Retinal pigment epithelial cell (primary cell): ENCODE data around the gene LRRC18.

Experiments used
- DNase-seq: peaks from one replicate; pipeline ENCODE4 v3.0.0-alpha.2; 2010; ENCODE audit warnings: low read depth
- H3K4me3 ChIP-seq: 2 replicates; pipeline ENCODE4 v1.5.1; 2011; ENCODE audit warnings: mild to moderate bottlenecking, low read length, control low read depth, moderate library complexity
- CTCF ChIP-seq: conservative IDR thresholded peaks from 2 replicates; pipeline ENCODE4 v1.5.1; 2011; ENCODE audit warnings: low read depth, low read length, control low read depth, inconsistent platforms

Gene LRRC18

GRCh38 chr10:48974510-48975156 is 35.0 kb upstream of the LRRC18 start:
- no peak for DNase-seq
- H3K4me3 ChIP-seq: no peak overlapping the region
- TF ChIP-seq CTCF: no peak

DNA sequence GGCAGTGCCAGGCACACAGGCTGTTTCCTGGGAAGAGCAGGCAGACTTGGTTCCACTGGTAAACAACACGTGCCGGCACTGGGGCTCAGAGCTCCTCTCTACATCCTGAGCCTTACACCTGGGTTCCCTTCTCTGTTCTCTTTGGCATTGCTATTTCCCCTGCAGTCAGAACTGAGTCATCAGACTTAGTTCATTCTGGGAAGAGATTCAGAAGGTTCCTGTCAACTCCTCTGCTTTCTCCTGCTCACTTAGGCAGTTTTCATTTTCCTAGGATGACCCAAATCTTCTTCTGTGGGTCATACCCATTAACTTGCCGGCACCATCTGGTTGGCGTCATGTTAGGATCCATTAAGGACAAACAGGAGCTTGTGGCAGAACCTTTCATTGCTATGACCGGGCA is 33.4 kb upstream of the LRRC18 start:
- no peak overlapping the region for H3K4me3 ChIP-seq
- no peak for TF ChIP-seq CTCF
- DNase-seq: no peak

GRCh38 chr10:48970654-48971053 is 31.0 kb upstream of the LRRC18 start:
- DNase-seq: no peak
- H3K4me3 ChIP-seq: no peak overlapping the region
- TF ChIP-seq CTCF: no peak

DNA sequence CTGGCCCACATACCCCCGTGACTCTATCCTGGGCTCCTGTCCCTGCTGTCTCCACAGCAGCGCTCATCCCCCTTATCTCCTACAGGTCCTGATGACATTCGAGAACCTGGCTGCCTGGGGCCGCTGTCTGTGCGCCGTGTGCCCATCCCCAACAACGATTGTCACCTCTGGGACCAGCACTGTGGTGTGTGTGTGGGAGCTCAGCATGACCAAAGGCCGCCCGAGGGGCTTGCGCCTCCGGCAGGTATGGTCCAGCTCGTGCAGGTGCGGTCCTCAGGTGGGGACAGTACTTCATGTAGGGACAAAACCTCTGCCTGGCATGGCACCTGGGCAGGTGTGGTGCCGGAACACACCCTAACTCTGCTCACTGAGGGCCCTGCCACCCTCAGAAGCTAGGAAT is 30.4 kb upstream of the LRRC18 start:
- DNase-seq: no peak
- H3K4me3 ChIP-seq: no peak overlapping the region
- no peak for TF ChIP-seq CTCF

DNA sequence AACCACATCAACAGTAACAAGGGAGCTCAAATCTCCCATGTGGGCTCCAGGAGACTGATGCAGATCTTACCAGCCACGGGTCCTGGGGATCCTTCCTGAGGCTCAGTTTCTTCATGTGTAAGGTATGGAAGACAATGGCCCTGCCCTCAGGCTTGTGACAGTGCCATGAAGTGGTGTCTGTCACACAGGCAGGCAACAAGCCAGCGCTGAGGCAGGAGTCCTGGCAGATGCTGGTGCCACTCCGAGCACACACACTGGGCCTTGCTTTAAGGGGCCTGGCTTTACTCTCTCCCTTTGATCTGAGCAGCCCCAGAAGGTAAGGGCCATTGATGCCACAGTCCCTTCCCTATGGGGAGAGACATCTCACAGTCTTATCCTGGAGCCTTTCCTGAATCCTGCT is 28.4 kb upstream of the LRRC18 start:
- no peak for TF ChIP-seq CTCF
- no peak overlapping the region for H3K4me3 ChIP-seq
- no peak for DNase-seq

DNA sequence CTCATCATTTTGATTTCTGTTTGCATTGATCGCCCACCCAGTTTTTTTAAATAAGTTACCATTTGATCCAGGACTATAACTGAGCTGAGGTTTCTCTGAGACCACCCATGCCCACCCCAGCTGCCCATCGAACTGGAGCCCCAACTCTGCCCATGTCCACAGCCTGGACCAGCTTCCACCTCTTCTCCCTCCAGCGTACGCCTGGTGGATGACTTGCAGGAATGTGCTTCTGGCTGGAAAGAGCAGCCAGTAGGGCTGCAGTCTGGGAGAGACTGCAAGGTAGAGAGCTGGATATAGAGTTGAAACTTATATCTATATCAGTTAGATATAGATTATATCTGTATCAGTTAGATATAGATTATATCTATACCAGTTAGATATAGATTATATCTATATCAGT is 25.8 kb upstream of the LRRC18 start:
- TF ChIP-seq CTCF: no peak
- no peak overlapping the region for H3K4me3 ChIP-seq
- DNase-seq: no peak

DNA sequence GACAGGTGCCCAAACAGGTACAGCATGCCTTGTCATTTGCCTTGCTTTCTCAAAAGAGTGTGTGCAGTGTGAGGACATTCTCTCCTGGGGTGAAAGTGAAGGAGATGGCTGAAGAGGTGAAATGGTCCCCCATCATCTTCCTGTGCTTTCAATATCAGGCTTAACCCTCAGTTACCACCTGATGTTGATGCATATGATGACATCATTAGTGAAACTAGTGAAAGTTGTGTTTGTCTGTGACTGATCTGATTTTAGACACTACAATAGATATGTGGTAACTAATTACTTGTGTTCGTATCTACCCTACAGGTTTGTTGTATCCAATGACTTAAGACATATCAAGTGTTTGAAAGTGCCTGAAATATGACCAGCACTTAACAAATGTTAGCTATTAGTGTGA is 24.4 kb upstream of the LRRC18 start:
- TF ChIP-seq CTCF: no peak
- no peak overlapping the region for H3K4me3 ChIP-seq
- DNase-seq: no peak
